ENCODE results near the gene CABP7. TPM values are rescaled to one million over a fixed set of nuclear protein-coding genes. Genes with fewer than 3 reads are reported as not detected.

CABP7 gene
- total and polyA plus RNA-seq, 2 of the 13 experiments (the other 11 are each of a cell fraction or from before 2014, with no cell fraction given), result 0.08 TPM; not detected in 1

GRCh38 chr22:29744902-29745301 is 25.1 kb downstream of the CABP7 start:
- no peaks in the 10 kb centered on the region for H4K20me1 ChIP-seq (ENCODE audit: insufficient read depth, low read length)
- H3K4me1 ChIP-seq (ENCODE audit: insufficient read depth, low read length), result peaks cover 8% of the 10 kb centered on the region; the same call in 1 of the 2 replicates
- intact Hi-C loops (cut with micrococcal nuclease; ENCODE audit: unreplicated experiment) (no loop called here), in situ Hi-C loops (cut with HindIII; ENCODE audit: extremely low pct_ligation_motif_present, low pct_unique_long_range_greater_than_20kb) (no loop called here)
- ChIA-PET POLR2A (no interaction called here), CTCF (ENCODE audit: low intra/inter-chr PET ratio, low total read pairs) (no interaction called here)
- no peak for ATAC-seq
- DNase-seq (ENCODE audit: low spot score), result no peak
- H3K9me3 ChIP-seq (ENCODE audit: low read length), result no peaks in the 10 kb centered on the region
- FAIRE-seq, result no peak
- no peak overlapping the region for H3K4me2 ChIP-seq (ENCODE audit: low read depth, low read length)
- no TSS peak for BruUV-seq (replicated peaks)
- no peaks in the 10 kb centered on the region for H3K79me2 ChIP-seq (ENCODE audit: insufficient read depth, low read length)
- H3K27me3 ChIP-seq (ENCODE audit: control insufficient read depth in 1 of 2, insufficient read depth in 2 of 2, low read length in 2 of 2), result no peaks in the 10 kb centered on the region
- H2AFZ ChIP-seq (ENCODE audit: low read length), result no peak overlapping the region
- 95% methylated on average over 8 of the region's 8 CpGs for WGBS (ENCODE audit: low lambda C conversion rate)
- no peak overlapping the region for H3K9ac ChIP-seq (ENCODE audit: insufficient read depth, low read depth, low read length)
- no peak overlapping the region for H3K27ac ChIP-seq (ENCODE audit: extremely low read length, insufficient read depth, low read length)
- H3K36me3 ChIP-seq (replicated peaks in 1 of 2; ENCODE audit: control insufficient read depth in 1 of 2, insufficient read depth in 2 of 2, low read length in 2 of 2), result peaks cover 6 to 29% of the 10 kb centered on the region in 2 experiments; a peak in 4 of 5 replicates
- H3K4me3 ChIP-seq (replicated peaks in 1 of 3; ENCODE audit: insufficient read depth in 1 of 3, low read depth in 2 of 3, low read length in 3 of 3), result no peak overlapping the region
- TF ChIP-seq SRY (CRISPR knock-in tag; IDR thresholded peaks at IDR 0.05) (no peak), PAF1 (CRISPR knock-in tag; IDR thresholded peaks at IDR 0.05) (no peak), MTF2 (CRISPR knock-in tag; IDR thresholded peaks at IDR 0.05; ENCODE audit: borderline replicate concordance) (no peak), TAF1 (CRISPR knock-in tag; IDR thresholded peaks at IDR 0.05) (no peak), HOXA7 (CRISPR knock-in tag; IDR thresholded peaks at IDR 0.05) (no peak), ZNF260 (CRISPR knock-in tag; IDR thresholded peaks at IDR 0.05; ENCODE audit: borderline replicate concordance, low read depth) (no peak), DMAP1 (CRISPR knock-in tag; IDR thresholded peaks at IDR 0.05) (no peak), ZNF790 (CRISPR knock-in tag; IDR thresholded peaks at IDR 0.05; ENCODE audit: borderline replicate concordance) (no peak), MATR3 (CRISPR knock-in tag; IDR thresholded peaks at IDR 0.05) (no peak)

GRCh38 chr22:29747832-29748231 is 28.0 kb downstream of the CABP7 start:
- ChIA-PET POLR2A (no interaction called here), CTCF (ENCODE audit: low intra/inter-chr PET ratio, low total read pairs) (no interaction called here)
- Histone ChIP-seq H3K4me2 (ENCODE audit: low read depth, low read length) (no peak overlapping the region), H3K4me3 (replicated peaks in 1 of 3; ENCODE audit: insufficient read depth in 1 of 3, low read depth in 2 of 3, low read length in 3 of 3) (no peak overlapping the region), H4K20me1 (ENCODE audit: insufficient read depth, low read length) (no peaks in the 10 kb centered on the region), H3K27ac (ENCODE audit: extremely low read length, insufficient read depth, low read length) (no peak overlapping the region), H3K9ac (ENCODE audit: insufficient read depth, low read depth, low read length) (no peak overlapping the region), H3K4me1 (ENCODE audit: insufficient read depth, low read length) (peaks cover 18% of the 10 kb centered on the region; the same call in 1 of the 2 replicates), H3K36me3 (replicated peaks in 1 of 2; ENCODE audit: control insufficient read depth in 1 of 2, insufficient read depth in 2 of 2, low read length in 2 of 2) (peaks cover 4 to 29% of the 10 kb centered on the region in 2 experiments; a peak in 4 of 5 replicates), H3K27me3 (ENCODE audit: control insufficient read depth in 1 of 2, insufficient read depth in 2 of 2, low read length in 2 of 2) (no peaks in the 10 kb centered on the region), H2AFZ (ENCODE audit: low read length) (no peak overlapping the region), H3K79me2 (ENCODE audit: insufficient read depth, low read length) (no peaks in the 10 kb centered on the region), H3K9me3 (ENCODE audit: low read length) (no peaks in the 10 kb centered on the region)
- DNase-seq (ENCODE audit: low spot score), result no peak
- in situ Hi-C loops (cut with HindIII; ENCODE audit: extremely low pct_ligation_motif_present, low pct_unique_long_range_greater_than_20kb) (no loop called here), intact Hi-C loops (cut with micrococcal nuclease; ENCODE audit: unreplicated experiment) (no loop called here)
- WGBS (ENCODE audit: low lambda C conversion rate), result 97% methylated on average over 6 of the region's 7 CpGs
- no peak for ATAC-seq
- FAIRE-seq, result no peak
- no TSS peak for BruUV-seq (replicated peaks)
- no peak for TF ChIP-seq TBL1XR1 (IDR thresholded peaks at IDR 0.05; ENCODE audit: borderline replicate concordance, low read length, partially characterized antibody)
- no peak for TF ChIP-seq ZNF567 (CRISPR knock-in tag; IDR thresholded peaks at IDR 0.05; ENCODE audit: borderline replicate concordance)
- no peak for TF ChIP-seq ZNF569 (CRISPR knock-in tag; IDR thresholded peaks at IDR 0.05; ENCODE audit: borderline replicate concordance)
- no peak for TF ChIP-seq ARID5B (CRISPR knock-in tag; IDR thresholded peaks at IDR 0.05)
- TF ChIP-seq YEATS2 (CRISPR knock-in tag; IDR thresholded peaks at IDR 0.05; ENCODE audit: borderline replicate concordance), result no peak
- TF ChIP-seq ZNF709 (CRISPR knock-in tag; IDR thresholded peaks at IDR 0.05), result no peak
- no peak for TF ChIP-seq ZNF740 (CRISPR knock-in tag; IDR thresholded peaks at IDR 0.05)
